ENCODE results near the gene CTSO.

DNA sequence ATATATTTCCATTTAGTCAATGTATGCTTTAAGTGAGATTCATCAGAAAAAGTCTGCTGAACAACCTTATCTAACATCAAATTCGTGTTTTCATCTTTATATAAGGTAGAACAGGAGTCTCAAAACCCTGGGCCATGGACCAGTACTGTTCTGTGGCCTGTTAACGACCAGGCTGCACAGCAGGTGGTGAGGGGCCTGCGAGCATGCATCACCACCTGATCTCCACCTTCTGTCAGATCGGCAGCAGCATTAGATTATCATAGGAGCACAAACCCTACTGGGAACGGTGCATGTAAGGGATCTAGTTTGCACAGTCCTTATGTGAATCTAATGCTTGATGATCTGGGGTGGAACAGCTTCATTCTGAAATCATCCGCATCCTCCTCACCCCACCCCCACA is 3.2 kb downstream of the CTSO start:
- TF ChIP-seq GATA2 (IDR thresholded peaks at IDR 0.05; ENCODE audit: low read depth, low read length) (no peak), GATA3 (IDR thresholded peaks at IDR 0.05; ENCODE audit: low read depth, low read length) (no peak)

All from SH-SY5Y (cell line).